ENCODE measurements around the gene POLR2F.
"Not testable (repeated sequence)": the region's sequence is repeated elsewhere in the genome, so short reads cannot be mapped to it uniquely, and the experiment has no call there.

The POLR2F gene

DNA sequence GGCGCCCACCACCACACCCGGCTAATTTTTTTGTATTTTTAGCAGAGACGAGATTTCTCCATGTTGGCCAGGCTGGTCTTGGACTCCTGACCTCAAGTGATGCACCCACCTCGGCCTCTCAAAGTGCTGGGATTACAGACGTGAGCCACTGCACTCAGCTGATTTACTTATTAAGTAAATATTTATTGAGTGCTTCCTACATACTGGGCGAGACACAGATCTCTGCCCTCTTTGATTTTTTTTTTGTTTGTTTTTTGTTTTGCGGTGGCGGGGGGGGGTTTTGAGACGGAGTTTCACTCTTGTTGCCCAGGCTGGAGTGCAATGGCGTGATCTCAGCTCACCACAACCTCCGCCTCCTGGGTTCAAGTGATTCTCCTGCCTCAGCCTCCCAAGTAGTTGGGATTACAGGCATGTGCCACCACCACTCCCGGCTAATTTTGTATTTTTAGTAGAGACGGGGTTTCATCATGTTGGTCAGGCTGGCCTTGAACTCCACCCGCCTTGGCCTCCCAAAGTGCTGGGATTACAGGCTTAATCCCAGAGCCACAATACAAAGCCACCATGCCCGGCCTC lies 2.4 kb downstream of the POLR2F start:
- not testable (repeated sequence) for DNase-seq

DNA sequence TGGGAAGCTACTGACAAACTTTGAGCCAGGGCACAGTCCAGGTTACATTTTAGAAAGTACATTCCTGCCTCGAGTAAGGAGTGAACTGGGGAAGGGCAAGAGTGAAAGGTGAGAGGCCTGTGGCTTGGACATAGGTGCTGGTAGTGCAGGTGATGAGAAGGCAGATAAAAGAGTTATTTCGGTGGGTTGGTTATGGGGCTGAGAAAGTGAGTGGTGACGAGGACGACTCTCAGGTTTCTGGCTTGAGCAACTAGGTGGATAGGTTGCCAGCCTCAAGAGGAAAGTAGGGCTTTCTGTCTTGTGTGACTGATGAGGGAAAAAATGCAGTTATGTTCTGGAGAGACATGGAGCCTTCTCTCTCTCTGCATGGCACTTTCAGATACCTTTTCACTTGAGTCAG lies 3.7 kb downstream of the POLR2F start:
- no peak for DNase-seq

DNA sequence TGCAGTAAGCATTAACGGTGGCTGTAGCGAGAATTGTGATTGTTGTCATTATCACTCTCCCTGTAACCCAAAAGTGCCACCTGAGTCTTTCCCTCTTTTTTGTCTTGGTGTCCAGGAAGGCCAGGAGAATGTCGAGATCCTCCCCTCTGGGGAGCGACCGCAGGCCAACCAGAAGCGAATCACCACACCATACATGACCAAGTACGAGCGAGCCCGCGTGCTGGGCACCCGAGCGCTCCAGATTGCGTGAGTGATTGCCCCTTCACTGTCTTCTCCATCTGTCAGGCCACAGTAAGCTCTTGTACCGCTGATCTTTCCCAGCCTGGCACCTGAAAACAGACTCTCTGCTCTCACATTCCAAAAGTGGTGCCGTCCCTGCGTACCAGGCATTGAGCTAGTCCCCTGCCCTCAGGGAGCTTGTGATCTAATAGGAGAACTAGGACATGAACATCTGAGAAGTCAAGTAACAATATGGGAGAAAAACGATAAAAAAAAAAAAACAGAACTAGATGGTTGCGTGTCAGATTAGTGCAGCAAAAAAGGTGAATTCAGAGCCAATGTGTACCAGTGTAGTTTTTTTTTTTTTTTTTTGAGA lies 5.8 kb downstream of the POLR2F start:
- DNase-seq = no peak

DNA sequence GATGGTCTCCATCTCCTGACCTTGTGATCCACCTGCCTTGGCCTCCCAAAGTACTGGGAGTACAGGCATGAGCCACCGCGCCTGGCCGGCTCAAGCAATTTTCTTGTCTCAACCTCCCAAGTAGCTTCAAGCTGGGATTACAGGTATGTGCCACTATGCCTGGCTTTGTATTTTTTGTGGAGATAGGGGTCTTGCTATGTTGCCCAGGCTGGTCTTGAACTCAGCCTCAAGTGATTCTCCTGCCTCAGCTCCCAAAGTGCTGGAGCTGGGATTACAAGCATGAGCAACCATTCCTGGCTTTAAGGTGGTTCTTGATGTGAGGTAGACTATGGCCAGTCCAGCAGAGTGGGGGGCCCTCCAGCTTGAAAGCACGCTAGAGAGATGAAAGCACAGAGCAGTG lies 7.6 kb downstream of the POLR2F start:
- DNase-seq = no peak

DNA sequence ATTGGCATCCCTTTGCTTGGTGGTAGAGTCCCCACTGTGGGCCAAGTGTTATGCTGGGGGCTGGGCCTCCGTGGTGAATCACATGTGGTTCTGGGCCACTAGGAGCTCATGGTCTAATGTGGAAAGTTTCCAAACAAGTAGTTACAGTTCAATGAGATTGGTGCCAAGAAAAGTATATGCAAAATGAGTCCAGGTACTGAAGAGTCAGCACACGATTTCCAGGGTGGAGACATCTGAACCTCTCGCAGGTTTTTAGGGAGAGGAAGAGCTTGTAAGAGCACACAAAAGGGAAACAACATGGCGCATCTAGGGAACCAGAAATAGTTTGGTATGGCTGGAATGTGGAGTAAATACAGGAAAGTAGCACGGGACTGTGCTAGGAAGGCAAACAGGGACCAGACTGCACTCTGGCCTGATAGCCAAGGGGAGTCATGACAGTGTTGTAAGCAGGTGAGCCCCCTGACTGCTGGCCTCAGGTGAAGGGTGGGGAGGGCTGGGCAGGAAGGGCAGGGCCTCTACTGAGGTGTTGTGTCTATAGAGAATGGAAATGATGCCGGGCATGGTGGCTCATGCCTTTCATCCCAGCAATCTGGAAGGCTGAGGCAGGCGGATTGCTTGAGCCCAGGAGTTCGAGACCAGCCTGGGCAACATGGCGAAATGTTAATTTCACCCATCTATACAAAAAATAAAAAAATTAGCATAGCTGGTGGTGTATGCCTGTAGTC lies 12.6 kb downstream of the POLR2F start:
- no peak for DNase-seq

DNA sequence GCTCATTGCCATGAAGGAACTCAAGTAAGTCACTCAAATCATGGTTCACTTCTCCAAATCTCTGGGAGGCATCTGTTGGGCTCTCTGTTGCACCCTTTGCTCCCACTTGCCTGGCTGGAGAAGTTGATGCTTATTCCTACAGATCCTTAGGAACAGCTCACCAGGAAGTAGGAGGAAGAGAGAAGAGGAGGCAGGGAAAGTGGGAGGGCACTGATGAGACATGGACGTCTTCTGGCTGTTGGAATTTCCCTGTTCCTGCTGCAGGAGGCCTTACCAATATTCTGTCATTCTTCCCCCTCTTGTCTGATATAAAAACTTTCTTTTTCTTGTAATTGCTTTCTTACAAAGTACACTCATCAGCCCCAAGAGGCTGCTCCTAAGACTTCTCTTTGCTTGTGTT lies 13.6 kb downstream of the POLR2F start:
- no peak for DNase-seq

DNA sequence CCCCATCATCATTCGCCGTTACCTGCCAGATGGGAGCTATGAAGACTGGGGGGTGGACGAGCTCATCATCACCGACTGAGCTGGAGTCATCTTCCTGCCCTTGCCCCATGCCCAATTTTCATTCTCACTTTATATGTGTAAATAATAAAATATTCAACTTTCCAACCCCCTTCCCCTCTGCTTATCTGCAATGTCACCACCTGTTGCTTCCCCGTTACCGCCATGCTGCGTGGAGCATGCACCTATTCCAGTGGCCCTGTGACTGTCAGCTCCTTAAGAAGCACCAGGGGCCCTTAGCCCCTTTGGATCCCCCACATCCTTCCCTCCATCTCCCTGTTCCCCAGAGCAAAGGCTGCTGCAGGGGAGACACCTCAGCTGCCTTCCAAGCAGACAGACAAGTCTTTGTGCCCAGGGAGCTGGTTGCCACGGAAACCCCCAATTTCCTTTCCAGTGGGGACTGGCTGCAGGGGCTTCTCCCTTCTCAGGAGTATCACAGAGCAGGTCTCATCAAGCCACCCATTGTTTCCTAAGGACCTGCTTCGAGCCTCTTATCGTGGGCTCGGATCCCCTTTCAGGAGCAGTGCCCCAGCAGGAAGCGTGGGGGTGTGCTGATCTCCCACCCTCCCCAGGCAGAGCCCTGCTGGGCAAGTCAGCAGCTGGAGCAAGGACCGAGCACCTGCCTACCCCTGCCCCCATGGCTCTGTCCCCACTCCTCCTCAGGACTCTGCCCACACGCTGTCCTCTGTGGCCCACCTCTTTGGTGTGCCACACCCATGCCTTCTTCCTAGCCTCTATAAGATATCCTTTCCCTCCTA lies 14.3 kb downstream of the POLR2F start:
- DNase-seq = no peak

DNA sequence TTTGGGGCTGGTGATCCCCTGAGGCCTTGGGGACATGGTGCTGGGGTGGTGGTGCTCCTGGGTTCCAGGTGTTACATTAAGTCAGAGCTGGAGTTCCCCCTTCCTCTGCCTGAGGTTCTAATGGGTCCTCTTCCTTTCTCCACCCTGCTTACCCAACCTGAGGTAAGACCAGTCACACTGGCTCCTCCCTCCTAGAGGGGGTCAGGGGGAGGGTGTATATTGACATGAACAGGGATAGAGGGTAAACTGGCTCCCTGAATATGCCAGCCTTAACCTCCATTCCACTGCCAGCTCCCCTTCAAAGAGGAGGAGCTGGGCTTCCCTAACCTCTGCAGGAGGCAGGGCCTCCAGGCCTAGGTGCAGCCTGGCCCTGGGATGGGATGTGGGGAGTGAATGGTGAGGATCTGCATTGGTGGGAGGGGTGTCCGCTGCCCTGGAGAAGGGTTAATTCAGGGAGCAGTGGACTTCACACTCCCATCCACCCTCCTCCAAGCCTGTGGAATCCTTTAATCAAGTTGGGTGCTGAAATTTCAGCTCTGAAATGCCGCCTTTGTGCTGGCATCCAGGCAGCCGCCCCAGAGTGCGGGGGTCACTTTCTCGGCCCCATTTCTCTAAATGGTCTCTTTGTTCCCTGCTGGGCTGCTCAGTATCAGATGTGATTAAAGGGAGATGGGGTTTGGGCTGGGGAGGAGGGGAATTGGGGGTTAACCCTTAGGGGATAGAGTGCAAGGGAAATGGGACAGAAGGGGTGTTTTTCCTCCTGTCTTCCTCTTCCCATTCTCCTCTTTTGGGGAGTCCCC lies 15.2 kb downstream of the POLR2F start:
- DNase-seq = no peak

DNA sequence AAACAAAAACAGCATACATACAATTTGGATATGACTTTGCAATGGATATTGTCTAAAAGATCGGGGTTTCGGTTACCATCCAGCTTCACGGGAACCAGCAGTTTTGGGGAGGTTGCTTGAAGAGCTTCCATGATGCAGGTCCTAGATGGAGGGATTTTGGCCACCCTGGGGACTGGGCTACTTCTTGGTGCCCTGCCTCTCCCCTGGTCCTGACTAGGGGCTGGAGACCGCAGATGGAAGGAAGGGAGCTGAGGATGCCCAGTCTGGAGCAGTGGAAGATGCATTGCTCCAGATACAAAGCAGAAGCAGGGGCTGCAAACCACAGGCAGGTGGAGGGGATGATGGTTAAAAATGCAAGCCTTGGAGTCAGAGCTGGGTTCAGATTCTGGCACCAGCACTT lies 17.4 kb downstream of the POLR2F start:
- no peak for DNase-seq

DNA sequence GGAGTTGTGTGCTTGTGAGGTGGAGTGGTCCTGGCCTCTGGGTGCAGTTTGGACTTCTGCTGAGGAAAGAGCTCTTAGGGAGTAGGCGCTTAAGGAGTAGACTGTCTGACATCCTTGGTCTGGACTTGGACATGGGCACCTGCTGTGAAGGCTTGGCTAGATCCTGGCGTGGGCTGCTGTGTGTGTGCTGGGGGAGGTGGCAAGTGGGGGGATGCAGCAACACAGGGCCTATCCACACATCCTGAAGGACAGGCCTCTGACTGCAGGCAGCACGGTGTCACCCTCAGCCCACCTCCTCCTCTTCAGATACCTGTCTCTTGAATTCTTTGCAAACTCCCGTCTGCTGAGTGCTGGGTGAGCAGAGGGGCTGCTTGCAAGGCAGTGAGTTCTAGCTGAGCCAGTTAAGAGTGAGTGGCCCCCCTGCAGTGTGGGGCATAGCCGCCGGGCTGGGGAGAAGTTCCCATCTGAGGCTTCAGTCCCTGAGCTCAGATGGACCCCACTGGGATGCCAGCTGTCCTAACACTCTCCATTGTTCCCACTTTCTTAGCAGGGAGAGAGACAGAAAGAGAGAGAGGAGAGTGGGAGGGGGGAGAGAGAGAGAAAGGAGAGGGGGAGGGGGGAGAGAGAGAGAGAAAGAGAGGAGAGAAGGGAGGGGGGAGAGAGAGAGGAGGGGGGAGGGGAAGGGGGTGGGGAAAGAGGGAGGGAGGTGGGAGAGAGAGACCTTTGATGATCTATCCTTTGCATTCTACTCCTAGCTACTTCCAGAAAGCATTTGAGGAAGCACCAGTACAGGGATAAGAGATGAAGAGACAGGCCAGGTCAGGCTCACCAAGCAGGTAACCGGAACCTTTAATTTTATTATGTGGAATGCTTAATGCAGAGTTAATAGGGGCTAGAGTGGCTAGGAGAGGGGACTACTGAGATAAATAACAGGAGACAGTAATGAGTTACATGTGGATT lies 18.3 kb downstream of the POLR2F start:
- no peak for DNase-seq

DNA sequence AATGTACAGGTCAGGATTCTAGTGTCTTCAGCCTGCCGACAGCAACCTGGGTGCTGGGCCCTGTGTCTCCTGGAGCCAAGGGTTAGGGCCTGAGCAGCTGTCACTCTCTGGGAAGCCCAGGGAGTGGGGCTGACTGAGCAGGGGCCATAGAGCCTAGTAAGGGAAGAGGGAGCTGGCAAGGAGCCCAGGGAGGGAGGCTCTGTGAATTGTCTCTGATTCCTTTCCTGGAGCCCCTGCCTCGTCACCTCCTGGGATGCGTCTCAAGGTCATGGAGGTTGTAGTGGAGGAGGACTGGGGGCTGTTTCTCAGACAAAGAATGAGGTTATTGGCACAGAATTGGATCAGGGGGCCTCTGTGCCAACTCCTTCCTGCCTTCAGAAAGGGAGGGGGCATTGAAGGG lies 19.0 kb downstream of the POLR2F start:
- DNase-seq = no peak

DNA sequence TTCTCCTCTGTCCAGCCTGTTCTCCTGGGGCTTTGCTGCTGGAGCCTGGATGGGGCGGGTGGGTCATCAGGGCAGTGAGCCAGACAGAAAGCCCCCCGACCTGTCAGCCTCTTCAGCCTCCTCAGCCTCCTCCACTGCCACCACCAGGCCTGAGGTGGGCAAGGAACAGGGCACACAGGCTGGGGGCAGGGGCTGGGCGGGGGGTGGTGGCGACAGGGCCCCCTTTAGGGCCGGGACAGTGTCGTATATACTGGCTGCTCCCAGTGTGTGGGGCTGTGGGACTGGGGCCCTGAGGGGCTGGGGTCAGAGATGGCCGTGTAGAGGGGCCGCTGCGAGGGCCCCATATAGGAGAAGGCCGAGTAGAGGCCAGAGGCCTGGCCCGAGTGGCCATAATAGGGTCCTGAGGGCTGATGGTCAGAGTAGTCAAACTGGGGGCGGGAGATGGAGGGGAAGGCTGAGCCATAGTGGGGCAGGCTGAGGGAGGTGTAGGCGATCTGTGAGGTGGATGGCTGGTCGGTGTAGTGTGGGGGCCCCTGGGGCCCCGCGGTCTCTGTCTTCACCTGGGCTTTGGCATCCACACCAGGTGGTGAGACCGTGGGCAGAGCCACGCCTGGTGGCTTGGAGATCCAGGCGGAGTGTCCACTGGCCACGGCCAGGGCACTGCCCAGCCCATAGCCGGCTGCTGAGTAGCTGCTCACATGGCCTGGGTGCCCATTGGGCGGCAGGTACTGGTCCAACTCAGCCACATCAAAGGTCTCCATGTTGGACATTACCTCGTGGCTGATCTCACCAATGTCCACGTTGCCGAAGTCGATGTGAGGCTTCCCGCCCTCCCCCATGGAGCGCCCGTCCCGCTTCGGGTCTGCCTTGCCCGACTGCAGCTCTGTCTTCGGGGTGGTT lies 20.0 kb downstream of the POLR2F start:
- DNase-seq = no peak

DNA sequence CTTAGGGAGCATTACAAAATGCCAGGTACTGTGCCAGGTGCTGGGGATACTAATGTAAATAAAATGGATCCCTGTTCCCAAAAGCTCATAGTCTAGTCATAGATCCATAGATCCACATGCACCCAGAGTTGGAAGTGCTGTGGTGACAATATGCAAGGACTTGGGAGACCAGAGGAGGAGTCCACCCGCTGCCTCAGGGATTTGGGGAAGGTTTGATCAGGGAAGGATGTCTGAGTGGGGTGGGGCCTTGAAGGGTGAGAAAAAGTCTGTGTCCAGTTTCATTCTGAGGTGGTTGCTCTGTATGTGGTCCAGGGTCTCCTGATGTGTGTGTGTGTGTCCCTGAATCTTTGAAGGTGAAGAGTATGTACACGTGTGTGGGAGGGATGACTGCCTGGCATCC lies 21.7 kb downstream of the POLR2F start:
- no peak for DNase-seq

DNA sequence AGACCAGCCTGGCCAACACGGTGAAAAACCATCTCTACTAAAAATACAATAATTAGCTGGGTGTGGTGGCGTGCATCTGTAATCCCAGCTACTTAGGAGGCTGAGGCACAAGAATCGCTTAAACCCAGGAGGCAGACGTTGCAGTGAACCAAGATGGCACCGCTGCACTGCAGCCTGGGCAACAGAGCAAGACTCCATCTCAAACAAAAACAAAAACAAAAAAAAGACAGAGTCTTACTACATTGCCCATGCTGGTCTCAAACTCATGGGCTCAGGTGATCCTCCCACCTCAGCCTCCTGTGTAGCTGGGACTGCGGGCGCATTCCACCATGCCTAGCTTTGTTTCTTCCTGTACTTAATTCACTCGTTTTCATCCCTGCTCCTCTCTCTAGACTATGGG lies 22.5 kb downstream of the POLR2F start:
- DNase-seq = not testable (repeated sequence)

DNA sequence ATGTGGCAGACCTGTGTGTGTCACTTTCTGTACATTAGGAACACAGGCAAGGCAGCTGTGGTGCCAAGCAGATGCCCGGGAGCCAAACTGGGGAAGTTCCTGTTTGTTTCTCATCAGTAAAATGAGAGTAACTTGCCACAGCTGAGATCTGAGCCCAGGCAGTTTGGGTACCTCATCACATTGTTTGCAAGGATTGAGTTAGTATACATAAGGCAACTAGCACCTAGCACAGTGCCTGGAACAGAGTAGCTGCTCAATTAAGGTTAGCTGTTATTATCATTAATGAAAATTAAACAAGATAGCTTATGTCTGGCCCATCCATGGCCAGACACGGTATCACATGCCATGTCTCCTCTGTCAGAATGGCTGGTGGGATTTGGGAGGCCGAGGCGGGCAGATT lies 23.0 kb downstream of the POLR2F start:
- DNase-seq = no peak

DNA sequence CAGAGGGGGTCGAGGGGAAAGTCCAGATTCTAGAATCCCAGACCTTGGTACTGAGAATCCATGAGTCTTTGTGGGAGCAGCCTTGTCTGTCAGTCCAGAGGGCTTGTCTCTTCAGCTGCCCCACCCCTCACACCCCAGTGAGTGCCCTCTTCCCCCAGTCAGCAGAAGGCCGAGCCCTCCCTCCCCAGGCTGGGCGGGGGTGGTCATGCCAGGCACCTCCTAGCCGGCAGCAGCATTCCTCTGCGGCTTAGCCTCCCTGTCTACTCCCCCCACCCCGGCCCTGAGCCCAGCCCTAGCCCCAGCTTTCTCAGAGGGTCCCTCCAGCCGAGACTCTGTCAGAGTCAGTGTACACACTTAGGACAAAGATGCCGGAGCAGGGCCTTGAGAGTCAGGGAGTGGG lies 26.3 kb downstream of the POLR2F start:
- no peak for DNase-seq

DNA sequence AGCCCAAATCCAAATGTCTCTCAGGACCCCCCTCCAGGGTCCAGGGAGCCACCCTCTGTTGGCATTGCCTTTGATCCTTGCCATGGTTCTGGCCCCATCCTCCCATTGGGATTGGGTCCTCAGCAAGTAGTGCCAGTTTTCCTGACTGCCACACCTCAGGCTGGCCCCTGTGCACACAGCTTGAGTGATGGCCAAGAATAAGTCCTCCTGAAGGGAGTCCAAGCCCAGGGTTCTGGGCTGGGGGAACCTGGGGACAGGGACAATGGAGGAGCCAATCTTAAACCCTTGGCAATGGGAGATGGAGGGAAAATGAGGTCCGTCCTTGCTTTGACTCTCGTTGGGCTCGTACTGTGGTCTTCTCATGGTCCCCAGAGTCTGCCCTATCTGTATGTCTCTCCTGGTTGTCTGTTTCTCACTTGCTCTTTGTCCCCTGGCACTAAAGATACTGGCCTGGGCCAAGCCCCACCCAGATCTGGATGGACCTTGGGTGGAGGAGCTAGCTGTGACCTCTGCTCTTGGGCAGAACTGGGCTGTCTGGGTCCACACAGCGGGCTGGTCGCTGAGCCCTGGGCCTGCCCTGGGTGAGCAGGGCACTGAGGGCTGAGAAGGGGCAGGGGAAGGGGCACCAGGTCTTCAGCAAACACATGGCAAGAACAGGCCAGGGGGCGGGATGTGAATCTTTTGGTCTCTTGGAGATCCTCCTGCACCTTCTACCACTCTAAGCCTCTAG lies 27.9 kb downstream of the POLR2F start:
- no peak for DNase-seq

DNA sequence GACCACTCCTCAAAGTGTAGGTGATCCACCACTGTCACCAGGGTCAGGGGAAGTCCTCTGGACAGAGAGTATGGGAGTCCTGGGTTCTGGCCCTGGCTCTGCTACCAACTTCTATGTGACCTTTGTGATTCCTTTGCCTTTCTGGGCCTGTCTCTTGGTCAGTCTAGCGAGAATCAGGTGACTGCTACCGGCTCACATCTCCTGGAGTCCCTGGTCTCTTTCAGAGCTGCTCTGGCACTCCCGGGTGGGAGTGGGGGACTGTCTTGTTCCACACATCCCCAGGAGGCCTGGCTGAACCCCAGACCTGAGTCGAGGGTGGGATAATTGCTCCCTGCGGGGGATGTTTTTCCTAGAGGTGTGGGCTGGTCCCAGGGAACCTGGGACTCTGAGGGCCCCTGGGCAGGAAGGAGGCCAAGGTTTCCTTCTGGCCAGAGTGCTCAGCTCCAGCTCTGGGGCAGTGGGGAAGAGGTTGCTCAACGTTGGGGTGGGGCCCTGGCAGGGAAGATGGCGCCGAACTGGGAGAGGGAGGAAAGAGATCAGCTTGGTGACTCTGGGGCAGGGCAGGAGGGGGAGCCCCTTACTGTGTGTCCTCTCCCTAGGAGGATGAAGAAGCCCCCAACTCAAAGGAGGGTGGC lies 28.8 kb downstream of the POLR2F start:
- DNase-seq = no peak

Data from MV-4-11 (cell line).